Keratinocyte (primary cell): ENCODE measurements around the gene MIGA2.

Experiments
- EZH2 ChIP-seq: IDR thresholded peaks from one replicate; pipeline ENCODE4 v1.6.1; 2012; ENCODE audit warnings: inconsistent platforms, mild to moderate bottlenecking, low read length, moderate library complexity
- TF ChIP-seq, protein P1 (sequence below), 3 experiments: IDR thresholded peaks in 1 of 3; conservative IDR thresholded peaks in 1 of 3; optimal IDR thresholded peaks in 1 of 3; 2 replicates in 2 of 3; 3 replicates in 1 of 3; pipeline versions ENCODE3 to v1.5.1; 2011; ENCODE audit warnings: low read length in 3 of 3, mild to moderate bottlenecking in 3 of 3, moderate library complexity in 2 of 3, control low read depth in 1 of 3, inconsistent platforms in 1 of 3; ENCODE audit not compliant: insufficient read depth in 2 of 3; ENCODE audit errors: extremely low read depth in 1 of 3

DNA sequence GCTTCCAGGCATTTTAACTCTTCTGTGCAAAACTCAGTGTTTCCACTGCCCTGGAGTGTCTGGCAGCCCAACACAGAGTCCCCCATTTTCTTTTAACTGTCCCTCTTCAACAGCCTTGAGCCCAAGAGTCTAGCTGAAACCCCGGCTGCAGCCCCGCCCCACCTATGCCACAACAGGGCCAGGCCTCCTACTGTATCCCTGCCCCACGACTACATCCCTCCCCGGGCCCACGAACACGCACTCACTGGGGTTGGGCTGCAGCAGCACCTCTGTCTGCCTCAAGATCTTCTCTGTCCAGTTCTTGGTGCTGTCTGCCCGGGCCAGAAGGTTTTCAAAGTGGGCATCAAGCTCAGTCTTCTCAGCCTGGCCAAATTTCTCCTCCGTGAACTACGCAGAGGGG lies 14.4 kb upstream of the MIGA2 start:
- TF ChIP-seq, protein P1, sequence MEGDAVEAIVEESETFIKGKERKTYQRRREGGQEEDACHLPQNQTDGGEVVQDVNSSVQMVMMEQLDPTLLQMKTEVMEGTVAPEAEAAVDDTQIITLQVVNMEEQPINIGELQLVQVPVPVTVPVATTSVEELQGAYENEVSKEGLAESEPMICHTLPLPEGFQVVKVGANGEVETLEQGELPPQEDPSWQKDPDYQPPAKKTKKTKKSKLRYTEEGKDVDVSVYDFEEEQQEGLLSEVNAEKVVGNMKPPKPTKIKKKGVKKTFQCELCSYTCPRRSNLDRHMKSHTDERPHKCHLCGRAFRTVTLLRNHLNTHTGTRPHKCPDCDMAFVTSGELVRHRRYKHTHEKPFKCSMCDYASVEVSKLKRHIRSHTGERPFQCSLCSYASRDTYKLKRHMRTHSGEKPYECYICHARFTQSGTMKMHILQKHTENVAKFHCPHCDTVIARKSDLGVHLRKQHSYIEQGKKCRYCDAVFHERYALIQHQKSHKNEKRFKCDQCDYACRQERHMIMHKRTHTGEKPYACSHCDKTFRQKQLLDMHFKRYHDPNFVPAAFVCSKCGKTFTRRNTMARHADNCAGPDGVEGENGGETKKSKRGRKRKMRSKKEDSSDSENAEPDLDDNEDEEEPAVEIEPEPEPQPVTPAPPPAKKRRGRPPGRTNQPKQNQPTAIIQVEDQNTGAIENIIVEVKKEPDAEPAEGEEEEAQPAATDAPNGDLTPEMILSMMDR (optimal IDR thresholded peaks at IDR 0.05 in 1 of 3, IDR thresholded peaks at IDR 0.05 in 1 of 3, conservative IDR thresholded peaks at IDR 0.05 in 1 of 3; ENCODE audit: extremely low read depth in 1 of 3, insufficient read depth in 2 of 3, low read length in 3 of 3): no peak
- no peak for TF ChIP-seq EZH2
